GM19372 (cell line): Measurements from ENCODE around the gene SLC30A3.

Experiments
- ATAC-seq: cut with Tn5 transposase; IDR thresholded peaks from one replicate; pipeline ENCODE4 v1.9.1; 2021; ENCODE audit warnings: mild to moderate bottlenecking, low read depth, moderate library complexity; ENCODE audit not compliant: unreplicated experiment

Gene SLC30A3

DNA sequence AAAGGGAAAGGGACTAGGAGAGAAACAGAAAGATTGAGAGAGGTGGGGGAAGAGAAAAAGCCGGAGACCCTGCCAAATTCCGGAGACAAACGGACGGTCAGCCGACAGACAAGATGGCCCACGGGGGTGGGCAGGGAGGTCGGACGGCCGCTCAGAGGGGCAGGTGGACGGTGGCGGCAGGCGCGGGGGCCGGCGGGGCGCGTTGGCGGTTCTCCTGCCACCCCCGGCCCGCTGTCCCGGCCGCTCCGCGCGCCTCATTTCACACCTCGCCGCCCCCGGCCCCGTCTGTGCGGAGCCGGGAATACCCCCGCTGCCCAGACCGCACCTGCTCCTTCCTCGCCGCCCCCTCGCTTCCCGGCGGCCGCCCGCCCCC, 935 bp downstream of the SLC30A3 start:
- ATAC-seq = no peak

DNA sequence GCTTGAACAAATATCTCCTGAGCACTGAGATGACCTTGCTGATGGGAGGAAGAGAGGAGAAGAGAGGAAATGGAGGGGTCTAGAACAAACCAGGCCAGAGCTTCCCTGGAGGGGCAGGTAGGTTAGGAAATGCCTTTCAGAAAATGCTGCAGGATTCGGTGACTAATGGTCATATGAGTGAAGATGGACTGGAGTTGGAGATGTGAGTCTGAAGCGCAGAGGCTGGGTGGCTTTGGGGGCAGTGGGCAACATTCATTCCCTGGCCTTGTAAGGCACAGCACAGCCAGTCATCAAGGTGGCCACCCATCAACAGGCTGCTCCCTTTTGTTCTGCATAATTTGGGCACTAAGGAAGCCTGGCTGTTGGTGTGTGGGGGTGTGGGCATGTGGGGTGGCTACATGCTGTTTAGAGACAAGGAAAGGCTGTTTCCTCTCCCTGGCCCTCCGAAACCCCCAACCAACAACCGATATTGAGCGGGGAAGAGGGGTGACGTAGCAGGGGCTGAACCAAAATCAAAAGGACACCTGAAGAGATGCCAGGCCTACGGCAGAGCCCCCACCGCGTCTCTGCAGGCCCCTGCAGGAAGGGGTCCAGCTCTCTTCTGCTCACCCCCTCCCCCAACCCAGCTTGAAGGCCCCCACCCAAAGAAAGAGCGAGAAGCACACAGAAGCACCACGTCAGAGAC, 1.5 kb downstream of the SLC30A3 start:
- no peak for ATAC-seq

DNA sequence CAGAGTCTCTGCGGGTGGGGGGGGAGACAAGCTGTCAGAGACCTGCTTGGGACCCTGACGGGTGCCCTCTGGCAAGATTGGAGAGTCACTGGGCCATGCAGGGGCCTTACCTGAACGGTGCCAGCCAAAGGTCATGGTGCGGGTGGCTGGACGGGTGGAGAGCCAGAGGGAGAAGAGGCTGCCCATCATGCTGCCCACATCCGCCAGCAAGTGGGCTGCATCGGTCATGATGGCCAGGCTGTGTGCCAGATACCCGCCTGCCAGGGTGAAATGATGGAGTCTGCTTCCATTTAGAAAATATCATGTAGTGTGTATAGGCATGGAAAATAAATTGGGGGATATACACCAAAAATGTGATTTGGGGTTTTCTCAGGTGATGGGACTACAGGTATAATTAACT, 4.8 kb downstream of the SLC30A3 start:
- no peak for ATAC-seq

DNA sequence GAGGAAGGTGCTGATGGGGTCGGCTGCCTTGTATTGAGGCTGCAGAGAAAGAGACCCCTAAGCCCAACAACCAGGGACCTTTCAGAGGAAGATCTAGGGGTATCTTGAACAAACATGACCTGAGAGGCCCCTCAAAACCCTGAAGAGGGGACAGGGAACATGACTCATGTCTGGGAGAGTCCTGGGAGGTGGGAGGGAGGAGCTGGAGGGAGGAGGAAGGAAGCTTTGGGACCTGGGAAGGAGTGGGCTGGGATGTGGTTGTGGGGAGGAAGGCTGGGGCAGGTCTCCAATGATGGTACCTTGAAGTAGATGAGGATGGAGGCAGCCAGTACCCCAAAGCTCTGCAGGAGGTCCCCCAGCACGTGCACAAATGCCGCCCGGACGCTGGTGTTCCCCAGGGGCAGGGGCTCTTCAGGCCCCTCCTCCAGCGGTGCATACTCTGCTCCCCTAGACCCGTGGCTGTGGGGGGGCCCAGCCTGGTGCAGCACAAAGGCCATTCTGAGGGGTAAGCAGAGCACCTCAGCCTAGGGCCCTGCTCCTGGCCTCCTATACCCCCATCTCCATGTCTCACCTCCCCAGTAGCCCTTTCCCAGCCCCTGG, 5.9 kb downstream of the SLC30A3 start:
- no peak for ATAC-seq

DNA sequence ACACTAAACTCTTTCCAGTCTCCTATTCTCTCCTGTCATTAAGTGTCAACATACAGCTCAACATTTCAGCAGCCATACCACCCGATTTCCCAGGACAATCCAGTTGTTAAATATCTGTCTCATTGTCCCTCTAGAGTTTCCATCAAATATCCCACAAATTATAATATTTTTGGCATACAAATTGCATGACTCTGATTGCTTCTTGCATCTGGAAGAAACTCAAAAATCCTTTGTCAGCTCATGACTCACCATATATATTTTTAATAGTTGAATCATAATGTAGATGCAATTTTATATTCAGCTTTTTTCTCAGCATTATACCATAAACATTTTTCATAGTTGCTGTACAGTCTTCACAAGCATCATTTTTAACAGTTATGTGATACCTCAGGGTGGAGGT, 7.2 kb downstream of the SLC30A3 start:
- no peak for ATAC-seq

DNA sequence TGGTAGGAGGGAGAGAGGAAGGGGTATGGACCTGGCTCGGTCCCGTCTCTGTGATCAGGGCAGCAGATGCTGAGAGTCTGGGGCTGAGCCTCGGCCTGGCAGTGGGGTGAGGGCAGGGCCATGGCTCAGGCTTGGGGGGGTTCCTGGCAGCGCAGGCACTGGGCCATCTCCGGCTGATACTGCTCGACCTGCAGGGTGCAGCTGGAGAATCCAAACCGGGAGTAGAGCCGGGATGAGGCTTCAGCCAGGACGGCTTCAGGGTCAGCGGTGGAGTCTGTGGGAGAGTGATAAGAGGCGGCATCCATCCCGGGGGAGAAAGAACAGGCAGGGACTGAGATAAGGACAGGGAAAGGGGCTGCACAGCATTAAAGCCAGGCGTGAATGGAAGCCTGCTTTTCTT, 7.7 kb downstream of the SLC30A3 start:
- no peak for ATAC-seq

DNA sequence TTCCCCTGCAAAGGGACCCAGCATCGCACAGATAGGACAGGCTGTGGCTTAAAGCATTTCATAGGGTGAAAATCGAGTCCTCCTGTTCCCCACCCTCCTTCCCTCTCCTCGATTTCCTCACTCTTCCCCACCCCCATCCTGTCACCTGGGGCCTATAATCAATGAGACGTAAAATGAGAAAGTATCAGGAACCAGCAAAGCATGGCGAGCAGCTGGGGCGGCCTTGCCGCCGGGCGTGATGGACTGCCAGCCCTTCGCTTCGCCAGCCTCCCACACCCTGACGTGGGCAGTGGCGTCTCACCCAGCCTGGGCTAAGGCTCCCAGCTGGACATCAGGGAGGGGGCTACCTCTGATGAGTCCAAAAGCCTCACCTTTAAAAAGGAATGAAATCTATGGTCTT, 11.1 kb downstream of the SLC30A3 start:
- no peak for ATAC-seq

DNA sequence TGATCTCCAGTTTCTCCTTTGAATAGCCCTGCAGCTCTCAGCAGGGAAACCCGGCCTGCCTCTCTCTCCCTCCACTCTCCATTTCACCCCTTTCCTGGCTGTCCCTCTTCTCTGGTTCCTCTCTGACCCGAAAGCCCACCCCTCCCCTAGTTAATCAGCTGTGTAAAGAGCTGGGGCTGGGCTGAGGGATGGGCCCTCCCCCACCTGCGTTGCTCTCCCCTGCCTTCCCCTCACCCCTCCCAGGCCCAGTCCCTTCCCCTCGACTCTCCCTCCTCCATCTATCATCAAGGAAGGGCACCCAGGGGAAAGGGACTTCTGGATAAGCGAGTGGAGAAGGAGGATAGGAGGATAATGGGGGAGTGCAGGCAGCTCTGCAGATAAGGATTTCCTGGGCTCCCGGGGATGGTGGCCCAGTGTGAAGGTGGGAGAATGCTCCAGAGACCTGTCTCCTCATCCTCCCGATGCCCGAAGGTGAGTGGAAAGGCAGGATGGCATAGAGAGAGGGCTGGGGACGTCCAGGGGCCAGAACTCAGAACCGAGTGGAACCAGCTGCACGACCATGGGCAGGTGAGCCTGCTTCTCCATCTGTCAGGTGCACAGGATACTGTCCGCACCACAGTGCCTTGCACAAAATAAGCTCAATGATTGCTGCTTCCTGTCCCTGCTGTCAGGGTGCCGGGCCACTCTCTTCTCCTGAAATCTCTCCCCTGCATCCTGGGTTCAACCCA, 12.0 kb downstream of the SLC30A3 start:
- ATAC-seq = no peak

DNA sequence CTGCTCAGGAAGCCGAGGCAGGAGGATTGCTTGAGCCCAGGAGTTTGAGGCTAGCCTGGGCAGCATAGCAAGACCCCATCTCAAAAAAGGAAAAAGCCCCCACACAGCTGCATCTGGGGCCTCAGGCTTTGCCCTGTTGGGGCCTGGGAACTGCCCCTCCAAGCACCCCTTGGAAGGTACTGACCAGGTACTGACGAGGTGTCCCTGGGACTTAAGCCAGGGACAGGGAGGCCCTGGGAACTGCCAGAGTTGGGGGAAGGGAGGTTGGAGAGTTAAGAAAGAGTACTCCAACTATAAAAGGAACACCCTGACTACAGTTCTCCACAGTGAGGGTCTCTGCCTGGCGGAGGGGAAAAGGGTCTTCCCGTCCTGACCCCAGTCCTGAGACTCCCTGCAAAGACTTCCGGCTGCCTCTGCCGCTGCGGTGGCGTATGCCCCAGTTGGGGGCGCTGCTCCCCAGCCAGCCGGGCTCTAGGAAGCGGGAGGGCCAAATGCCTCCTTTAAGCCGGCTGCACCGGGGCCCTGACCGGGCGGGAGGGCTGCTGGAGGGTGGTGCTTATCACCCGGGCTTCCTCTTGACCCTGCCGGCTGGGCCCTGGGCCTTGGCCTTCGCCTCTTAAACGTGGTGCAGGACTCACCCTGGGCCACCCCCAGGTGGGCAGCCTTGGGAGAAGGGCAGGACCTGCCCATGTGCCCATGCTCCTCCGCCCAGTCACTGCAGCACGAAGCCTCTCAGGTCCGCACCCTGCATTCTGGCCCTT, 12.8 kb downstream of the SLC30A3 start:
- ATAC-seq = no peak

DNA sequence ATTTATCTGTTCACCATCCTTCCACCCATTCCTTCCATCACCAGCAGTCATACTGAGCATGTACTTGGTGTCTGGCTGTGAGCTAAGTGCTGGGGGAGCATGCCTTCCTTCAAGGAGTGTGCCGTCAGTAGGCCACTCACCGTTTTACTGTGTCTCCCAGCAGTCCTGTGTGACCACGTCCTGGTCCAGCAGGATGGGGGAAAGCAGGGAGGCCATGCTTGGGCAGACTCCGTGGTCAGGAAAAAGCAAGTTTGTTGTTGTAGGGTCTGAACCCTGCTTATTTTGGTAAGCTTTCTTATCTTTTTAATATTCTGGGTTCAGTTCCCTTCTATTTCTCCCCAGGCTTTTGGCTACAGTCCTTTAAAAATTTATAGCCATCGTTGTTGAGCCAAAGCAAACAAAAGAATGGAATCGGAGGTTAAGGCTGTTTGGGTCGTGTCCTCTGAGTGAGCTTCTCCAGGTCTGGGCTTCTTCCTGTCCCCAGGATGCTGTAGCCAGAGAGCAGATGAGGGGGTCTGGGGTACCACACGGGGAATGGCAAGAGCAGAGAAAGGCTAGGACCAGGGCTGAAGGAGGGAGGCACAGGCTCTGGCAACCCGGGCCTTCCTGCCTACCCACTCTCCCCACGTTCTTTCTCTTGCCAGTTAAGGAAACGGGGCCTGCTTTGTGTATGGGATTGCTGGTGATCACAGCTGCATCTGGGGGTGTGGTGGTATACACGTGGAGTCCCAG, 13.5 kb downstream of the SLC30A3 start:
- no peak for ATAC-seq

DNA sequence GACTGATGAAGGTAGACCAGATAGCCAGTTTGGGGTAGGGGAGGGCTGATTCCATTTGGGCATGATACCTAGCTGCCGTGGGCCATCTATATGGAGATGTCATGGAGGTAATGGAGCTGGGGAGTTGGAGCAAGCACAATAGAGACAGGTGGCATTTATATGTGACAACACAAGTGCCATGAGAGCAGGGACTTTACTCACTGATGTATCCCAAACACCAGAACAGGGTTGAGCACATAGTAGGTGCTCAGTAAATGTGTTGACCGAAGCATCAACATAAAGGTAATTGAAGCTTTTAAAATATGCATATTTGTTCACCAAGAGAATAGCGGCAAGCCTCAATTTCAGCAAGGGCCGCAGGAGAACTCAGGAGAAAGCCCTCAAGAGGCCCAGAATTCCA, 15.0 kb downstream of the SLC30A3 start:
- no peak for ATAC-seq

DNA sequence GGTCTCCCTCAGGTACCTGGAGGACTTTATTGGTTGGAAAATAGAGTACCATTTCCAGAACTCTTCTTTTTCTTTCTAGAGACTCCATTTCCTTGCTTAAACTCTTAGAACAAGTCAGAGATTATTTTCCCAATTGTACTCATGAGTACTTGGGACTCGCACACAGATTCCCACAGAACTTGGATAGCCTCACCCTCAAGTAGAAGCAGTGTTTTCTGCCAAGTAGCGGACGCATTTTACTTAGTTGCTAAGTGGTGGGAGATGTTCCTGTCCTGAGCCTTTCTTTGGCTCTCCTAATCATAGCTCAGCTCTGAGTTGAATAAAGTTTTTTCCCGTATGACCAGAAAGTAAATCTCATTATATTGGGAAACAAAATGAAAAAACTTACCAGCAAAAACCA, 17.2 kb downstream of the SLC30A3 start:
- ATAC-seq = no peak

DNA sequence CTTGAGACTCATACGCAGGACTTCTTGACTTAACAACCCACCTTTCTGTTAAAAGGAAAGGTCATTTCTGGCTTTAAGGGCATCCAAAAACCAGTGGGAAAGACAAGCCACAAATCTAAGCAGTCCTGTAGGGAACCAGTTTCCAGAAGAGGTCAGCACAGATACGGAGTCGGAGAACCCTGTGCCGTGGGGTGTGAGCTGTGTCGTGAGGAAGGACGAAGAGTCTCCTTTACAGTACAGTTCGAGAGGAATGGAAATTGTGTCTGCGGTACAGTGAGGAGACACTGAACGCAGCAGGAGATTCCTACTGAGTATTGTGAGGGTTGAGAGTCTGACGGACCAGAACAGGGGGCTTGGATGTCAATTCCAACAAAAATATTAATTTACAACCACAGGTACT, 17.7 kb downstream of the SLC30A3 start:
- no peak for ATAC-seq

DNA sequence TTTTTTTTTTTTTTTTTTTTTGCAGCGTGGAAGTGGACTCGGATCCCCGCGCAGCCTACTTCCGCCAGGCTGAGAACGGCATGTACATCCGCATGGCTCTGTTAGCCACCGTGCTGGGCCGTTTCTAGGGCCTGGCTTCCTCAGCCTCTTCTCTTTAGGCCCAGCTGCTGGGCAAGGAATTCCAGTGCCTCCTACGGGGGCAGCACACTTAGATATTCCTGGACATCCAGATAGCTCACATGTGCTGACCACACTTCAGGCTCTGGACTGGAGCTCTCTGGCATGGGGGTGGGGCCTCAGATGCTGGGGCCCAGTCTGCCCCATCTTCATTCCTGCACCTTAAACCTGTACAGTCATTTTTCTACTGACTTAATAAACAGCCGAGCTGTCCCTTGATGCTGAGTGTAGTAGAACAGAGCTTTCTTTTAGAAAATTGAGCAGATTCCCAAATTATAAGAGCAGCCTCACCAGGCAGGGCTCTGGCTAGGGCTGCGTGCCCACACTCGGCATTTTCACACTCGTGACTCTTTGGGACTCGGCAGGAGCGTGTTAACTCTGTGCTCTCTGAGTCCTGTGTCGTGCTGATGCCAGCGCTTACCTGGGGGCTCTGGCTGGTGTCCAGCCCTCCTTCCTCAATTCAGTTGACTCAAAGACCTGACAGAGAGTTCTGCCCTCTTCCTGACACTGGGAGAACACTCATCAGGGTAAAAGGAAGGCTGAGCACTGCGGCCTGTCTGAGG, 19.3 kb downstream of the SLC30A3 start:
- ATAC-seq = no peak

DNA sequence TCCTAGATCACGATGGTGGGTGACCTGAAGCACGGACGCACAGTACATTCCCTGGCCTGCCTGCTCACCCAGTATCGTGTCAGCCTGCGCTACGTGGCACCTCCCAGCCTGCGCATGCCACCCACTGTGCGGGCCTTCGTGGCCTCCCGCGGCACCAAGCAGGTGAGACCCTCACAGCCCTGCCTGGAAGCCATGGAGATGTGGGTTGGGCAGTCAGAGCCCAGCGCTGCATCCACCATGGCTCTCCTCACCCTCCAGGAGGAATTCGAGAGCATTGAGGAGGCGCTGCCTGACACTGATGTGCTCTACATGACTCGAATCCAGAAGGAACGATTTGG, 20.3 kb downstream of the SLC30A3 start:
- no peak for ATAC-seq

DNA sequence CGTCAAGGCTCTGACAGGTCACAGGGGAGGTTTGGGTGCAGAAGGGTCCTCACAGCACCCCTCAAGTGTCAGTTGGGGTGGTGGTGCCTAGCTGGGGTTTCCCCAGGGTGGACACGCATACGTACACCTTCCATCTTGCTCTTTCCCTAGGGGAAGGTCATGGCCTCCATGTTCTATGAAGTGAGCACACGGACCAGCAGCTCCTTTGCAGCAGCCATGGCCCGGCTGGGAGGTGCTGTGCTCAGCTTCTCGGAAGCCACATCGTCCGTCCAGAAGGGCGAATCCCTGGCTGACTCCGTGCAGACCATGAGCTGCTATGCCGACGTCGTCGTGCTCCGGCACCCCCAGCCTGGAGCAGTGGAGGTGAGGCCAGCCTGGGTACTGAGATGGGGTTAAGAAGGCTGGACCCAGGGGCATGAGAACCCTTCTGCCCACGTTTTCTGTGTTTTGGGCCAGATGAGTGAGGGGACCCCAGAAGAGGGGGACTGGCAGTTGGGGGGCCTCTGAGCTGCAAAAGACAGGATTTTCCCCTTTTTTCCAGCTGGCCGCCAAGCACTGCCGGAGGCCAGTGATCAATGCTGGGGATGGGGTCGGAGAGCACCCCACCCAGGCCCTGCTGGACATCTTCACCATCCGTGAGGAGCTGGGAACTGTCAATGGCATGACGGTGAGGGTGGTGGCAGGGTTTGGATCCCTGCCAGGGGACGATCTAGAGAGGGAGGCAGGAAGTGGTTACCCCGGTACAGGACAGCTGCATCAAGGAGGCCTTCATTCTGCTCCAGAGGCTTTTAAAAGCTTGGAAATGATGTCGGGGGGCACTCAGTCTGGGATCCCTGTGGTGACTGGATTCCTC, 20.9 kb downstream of the SLC30A3 start:
- ATAC-seq = no peak

DNA sequence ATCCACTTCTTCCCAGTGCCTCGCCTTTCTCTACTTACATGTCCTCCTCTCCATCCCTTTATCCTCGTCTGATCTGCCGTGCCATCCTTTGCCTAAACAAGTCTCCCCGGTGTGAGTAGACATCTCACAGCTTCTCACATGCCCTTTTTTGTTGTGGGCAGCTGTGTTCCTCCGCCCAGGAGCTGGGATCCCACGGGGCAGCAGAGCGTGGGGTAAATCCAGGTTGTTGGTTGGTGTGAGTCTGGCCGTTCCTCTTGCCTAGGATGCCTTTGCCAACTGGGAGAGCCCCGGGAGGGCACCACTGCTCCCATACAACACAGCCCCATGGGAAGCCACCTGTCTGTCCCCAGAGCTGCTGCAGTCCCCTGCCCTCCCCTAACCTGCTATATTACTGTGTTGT, 22.4 kb downstream of the SLC30A3 start:
- no peak for ATAC-seq

DNA sequence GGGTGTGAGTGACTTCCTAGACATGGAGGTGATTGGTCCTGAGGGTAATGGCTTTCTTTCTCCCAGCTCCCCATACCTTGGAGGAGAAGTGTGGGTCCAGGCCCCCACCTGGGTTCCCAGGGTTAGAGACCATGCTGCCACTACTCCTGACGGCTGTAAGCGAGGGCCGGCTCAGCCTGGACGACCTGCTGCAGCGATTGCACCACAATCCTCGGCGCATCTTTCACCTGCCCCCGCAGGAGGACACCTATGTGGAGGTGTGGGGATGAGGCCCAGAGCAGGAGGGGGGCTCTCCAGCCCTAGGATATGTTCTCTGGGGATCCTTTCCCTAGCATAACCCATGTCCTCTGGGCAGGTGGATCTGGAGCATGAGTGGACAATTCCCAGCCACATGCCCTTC, 23.9 kb downstream of the SLC30A3 start:
- no peak for ATAC-seq

DNA sequence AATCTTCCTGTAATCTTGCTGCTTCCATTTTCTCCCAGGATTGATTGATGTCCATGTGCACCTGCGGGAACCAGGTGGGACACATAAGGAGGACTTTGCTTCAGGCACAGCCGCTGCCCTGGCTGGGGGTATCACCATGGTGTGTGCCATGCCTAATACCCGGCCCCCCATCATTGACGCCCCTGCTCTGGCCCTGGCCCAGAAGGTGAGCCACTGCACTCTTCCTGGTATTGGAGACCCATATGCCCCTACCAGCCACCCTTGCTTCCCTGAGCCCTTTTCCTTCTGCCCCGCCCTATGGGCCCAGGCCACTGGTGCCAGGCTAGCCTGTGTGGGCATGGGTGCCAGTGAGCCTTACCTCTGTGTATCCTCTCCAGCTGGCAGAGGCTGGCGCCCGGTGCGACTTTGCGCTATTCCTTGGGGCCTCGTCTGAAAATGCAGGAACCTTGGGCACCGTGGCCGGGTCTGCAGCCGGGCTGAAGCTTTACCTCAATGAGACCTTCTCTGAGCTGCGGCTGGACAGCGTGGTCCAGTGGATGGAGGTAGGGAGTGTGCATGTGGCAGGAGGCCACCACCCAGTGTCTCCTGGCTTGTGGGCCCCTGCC, 25.4 kb downstream of the SLC30A3 start:
- ATAC-seq = no peak
